Measurements from ENCODE around the gene SLC35A2. TPM values are rescaled to one million over a fixed set of nuclear protein-coding genes. Genes with fewer than 3 reads are reported as not detected.

Gene SLC35A2
- total RNA-seq, 2 experiments from 2014 or later: 9.9 to 22.2 TPM

DNA sequence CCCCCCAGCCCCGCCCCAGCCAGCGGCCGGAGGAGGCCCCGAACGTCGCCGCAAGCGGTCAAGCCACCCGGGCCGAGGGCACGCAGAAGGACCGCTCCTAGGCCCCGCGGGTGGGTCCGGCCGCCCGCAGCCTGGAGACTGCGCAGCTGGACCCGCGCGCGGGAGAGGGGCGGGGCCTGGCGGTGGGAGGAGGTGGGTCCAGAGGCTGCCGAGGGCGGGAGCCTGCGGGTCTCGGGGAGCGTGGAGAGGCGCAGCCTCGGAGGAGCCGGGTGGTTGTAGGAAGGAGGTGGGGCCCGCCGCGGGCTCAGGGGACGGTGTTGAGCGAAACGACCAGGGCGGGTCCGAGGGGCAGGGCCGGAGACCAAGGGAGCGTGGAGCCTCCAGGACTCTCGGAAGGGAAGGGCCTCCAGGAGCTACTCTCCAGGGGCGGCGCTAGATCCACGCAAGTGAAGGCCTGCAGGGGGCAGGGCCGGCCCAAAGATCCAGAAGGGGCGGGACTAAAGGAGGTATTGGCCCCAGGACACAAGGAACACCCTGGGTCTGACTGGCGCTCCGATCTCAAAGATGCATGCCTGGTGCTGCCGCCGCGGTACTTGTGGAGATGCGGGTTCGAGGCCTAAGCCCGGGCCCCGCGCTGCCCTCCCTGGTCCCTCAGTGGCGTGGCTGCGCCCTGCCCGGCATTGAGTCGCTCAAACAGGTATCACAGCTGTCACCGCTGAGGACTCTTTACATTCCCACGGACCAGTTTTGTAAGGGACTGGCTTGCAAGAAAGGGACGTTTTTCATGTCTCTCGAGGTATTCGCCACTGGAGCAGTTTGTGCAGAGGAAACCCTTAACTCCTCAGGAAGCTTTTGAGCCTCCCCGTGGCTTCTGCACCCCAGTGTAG is 19.8 kb downstream of the SLC35A2 start:
- no TSS peak for BruUV-seq (replicated peaks)
- POLR2A ChIA-PET: no interaction called here

DNA sequence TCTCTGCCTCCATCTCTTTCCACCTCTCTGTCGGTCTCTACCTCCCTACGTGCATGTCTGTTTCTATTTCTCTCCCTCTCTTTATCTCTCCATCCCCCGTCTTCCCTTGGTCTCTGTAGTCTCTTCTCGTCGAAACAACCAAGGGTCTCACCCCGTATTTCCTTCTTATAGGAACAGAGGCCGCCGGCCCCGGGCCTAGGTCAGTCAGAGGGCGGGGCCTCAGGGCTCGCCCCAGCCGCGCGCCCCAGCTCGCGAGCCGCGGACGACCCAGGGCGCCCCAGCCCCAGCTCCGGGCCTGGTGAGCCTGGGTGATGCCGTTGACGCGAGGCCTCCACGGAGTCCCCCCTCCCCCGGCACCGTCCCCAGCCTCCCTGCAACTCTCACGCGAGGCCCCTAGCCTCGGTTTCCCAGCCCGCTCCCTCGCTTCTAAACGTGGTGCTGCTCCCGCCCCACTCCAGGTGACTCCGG is 20.5 kb downstream of the SLC35A2 start:
- peaks cover 15% of the 10 kb centered on the region; the same call in 1 of the 2 replicates for H3K36me3 ChIP-seq (ENCODE audit: insufficient read depth, low read length)
- POLR2A ChIA-PET: interaction anchor here (0.8 kb wide), 1 partner anchor 55 kb away, joined by 3 read pairs; no protein-coding TSS in a partner anchor
- DNase-seq (ENCODE audit: low spot score): no peak
- H3K27ac ChIP-seq (ENCODE audit: low read depth, low read length, poor library complexity, severe bottlenecking): no peak overlapping the region
- no TSS peak for BruUV-seq (replicated peaks)
- H3K4me3 ChIP-seq (ENCODE audit: low read depth, low read length, poor library complexity, severe bottlenecking): peak overlapping the region; percentile 52
- no peaks in the 10 kb centered on the region for H3K9me3 ChIP-seq (ENCODE audit: low read length)
- peak overlapping the region; percentile 58 for H3K4me2 ChIP-seq (ENCODE audit: low read length)
- no peaks in the 10 kb centered on the region for H3K9me2 ChIP-seq (ENCODE audit: insufficient read depth, low read length)
- peak overlapping the region; percentile 41; the same call in 1 of the 2 replicates for H2AFZ ChIP-seq (ENCODE audit: low read length)
- intact Hi-C loops (cut with micrococcal nuclease; ENCODE audit: unreplicated experiment): loop anchor here (5.0 to 10.0 kb wide), 2 partner anchors 86 to 244 kb away; partner anchors contain the start of gene HDAC6
- H4K20me1 ChIP-seq (ENCODE audit: insufficient read depth, low read length): no peaks in the 10 kb centered on the region
- CTCF ChIA-PET (ENCODE audit: unreplicated experiment): interaction anchor here (0.6 kb wide), 1 partner anchor 11 kb away, joined by 4 read pairs; no protein-coding TSS in a partner anchor
- TF ChIP-seq EZH2phosphoT487 (IDR thresholded peaks at IDR 0.05; ENCODE audit: borderline replicate concordance, low read depth, low read length) (no peak), CTCF (conservative IDR thresholded peaks at IDR 0.05; ENCODE audit: low read length) (no peak)
- H3K4me1 ChIP-seq (ENCODE audit: insufficient read depth, low read length, poor library complexity, severe bottlenecking): peaks cover 17% of the 10 kb centered on the region
- peaks cover 9% of the 10 kb centered on the region for H3K79me2 ChIP-seq (ENCODE audit: insufficient read depth, low read depth, low read length)

More for the DNA sequence above, 19.8 kb downstream of the SLC35A2 start:
- peak; percentile 67 for DNase-seq (ENCODE audit: low spot score)
- peak overlapping the region; percentile 58 for H3K4me2 ChIP-seq (ENCODE audit: low read length)
- H4K20me1 ChIP-seq (ENCODE audit: insufficient read depth, low read length): peaks cover 4% of the 10 kb centered on the region; the same call in 1 of the 2 replicates
- H3K27ac ChIP-seq (ENCODE audit: low read depth, low read length, poor library complexity, severe bottlenecking): no peak overlapping the region
- no peaks in the 10 kb centered on the region for H3K9me2 ChIP-seq (ENCODE audit: insufficient read depth, low read length)
- TF ChIP-seq CTCF (conservative IDR thresholded peaks at IDR 0.05; ENCODE audit: low read length) (peak; percentile 66), EZH2phosphoT487 (IDR thresholded peaks at IDR 0.05; ENCODE audit: borderline replicate concordance, low read depth, low read length) (no peak)
- no peak overlapping the region; the same call in 1 of the 2 replicates for H2AFZ ChIP-seq (ENCODE audit: low read length)
- intact Hi-C loops (cut with micrococcal nuclease; ENCODE audit: unreplicated experiment): loop anchor here (5.0 to 10.0 kb wide), 2 partner anchors 87 to 244 kb away; partner anchors contain the start of gene HDAC6
- peaks cover 23% of the 10 kb centered on the region for H3K4me1 ChIP-seq (ENCODE audit: insufficient read depth, low read length, poor library complexity, severe bottlenecking)
- no peaks in the 10 kb centered on the region for H3K9me3 ChIP-seq (ENCODE audit: low read length)
- H3K4me3 ChIP-seq (ENCODE audit: low read depth, low read length, poor library complexity, severe bottlenecking): peak overlapping the region; percentile 52
- H3K36me3 ChIP-seq (ENCODE audit: insufficient read depth, low read length): peaks cover 15% of the 10 kb centered on the region; the same call in 1 of the 2 replicates
- H3K79me2 ChIP-seq (ENCODE audit: insufficient read depth, low read depth, low read length): peaks cover 16% of the 10 kb centered on the region
- CTCF ChIA-PET (ENCODE audit: unreplicated experiment): interaction anchor here (0.6 kb wide), 1 partner anchor 10 kb away, joined by 4 read pairs; no protein-coding TSS in a partner anchor

Measured in OCI-LY7 (cell line).